ENCODE results near the gene FAM184A.
"Not testable (repeated sequence)": the region's sequence is repeated elsewhere in the genome, so short reads cannot be mapped to it uniquely, and the experiment has no call there.

Gene FAM184A

DNA sequence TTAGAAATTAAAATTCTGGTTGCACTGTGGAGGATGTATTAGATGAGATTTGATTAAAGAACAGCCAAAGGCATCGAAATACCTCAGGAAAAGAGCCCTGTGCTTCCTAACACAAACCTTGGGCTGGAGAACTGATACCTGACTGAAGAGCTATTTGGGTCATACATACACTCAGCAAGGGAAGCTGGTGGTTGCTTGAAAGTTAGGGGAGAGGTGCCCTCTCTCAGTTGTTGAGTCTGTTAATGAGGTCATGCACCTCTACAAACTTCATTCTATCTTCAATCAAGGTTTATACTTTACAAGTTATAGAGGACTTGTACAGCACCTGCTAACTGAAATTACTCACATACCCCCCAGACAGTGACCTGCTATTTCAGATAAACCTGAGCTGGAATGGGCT is 25.5 kb downstream of the FAM184A start:
- no peak for DNase-seq

DNA sequence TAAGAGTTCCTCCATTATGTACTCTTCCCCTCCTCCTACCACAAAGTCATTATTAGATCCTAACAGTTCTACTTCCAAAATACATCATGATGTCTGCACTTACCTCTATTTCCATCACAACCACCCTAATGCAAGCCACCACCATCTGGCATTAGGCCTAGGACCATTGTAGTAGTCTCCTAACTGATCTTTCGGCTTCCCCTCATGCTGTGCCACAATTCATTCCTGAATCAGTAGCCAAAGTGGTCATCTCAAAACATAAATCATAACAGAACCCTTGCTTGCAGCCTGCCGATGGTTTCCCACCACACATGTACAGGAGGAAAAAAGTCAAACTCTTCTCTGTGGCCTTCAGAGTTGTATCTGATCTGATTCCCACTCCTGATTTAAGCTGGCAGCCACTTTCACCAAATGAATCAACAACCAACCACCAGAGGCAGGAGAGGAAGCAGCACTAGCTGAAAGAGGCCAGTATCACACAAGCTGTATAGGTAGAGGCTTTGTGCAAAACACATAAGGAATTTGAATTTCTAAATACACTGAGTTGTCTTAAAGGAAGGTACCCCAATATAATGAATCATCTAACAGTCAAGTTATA is 26.1 kb downstream of the FAM184A start:
- no peak for DNase-seq

DNA sequence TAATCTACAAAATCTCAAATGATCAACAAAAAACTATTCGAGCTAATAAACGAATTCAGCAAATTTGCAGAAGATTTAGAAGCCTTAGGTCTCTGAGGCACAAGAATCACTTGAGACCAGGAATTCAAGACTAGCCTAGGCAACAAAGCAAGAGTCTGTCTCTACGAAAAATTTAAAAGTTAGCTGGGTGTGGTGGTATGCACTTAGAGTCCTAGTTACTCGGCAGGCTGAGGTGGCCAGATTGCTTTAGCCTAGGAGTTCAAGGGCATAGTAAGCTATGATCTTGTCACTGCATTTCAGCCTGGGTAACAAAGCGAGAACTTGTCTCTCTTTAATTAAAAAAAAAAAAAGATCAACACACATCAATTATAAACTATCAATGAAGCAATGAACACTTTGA is 34.2 kb downstream of the FAM184A start:
- no peak for DNase-seq

DNA sequence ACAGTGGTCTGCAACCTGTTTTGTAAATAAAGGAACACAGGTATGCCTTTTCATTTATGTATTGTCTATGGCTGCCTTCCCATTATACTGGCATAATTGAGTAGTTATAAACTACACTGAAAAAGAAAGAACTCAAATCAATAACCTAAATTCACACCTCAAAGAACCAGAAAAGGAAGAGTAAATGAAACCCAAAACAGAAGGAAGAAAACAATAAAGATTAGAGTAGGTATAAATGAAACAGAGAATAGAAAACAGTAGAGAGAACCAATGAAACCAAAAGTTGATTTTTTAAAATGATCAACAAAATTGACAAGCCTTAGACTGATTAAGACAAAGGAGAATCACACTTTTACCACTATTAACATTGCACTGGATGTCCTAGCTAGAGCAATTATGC is 34.7 kb downstream of the FAM184A start:
- DNase-seq, result no peak

DNA sequence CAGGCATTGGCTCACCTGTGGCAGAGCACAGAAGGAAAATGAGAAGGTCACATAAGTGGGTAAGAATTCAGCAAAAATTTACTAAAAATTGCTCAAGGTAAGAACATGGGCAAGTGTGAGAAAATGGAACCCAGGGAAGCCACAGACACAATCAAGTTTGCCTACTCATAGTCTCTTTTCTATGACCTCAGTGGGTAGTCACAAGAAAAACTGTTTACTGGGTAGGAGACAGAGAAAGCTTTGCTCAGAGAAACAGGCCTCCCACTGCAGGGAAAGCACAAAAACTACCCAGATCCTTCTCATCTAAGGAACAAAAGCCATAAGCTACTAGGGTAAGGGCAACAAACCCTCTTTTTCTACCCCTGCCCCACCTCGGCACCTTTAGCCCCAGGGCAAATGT is 35.2 kb downstream of the FAM184A start:
- no peak for DNase-seq

DNA sequence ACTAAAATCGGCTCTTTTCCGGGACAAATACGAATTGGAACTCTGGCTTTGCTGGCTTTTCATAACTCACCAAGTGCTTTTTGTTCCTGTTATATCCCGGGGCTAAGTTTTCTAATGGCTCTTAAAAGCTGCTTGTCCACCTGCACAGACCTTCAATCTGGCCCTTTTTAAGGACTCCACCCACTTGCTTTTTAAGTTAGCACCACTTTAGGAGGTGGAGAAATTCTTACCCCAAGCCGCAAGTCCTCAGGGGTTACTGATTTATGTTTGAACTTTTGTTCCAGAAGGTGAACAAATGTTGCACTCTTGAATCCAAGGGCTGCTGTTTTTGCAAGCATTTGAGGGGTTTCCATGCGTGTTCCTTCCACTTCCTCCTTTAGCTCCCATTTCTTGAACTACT is 37.8 kb downstream of the FAM184A start:
- DNase-seq, result no peak

DNA sequence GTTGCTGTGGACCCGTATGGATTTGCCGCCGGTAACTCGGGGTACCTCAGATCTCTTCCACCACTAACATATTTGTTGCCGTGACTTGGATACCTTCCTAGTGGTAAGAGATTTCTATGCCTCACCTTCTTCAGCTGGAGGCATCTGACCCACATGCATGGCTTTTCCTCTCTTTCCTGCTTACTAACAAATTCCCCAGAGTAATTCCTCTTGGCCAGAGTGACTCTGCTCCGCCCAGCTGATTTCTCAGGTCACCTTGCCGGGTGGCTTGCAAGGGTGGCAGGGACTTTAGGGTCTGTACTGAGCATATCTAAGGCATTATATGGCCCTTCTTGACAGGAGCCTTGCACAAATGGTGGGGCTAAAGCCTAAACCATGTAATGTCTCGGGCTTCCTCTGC is 38.2 kb downstream of the FAM184A start:
- no peak for DNase-seq

DNA sequence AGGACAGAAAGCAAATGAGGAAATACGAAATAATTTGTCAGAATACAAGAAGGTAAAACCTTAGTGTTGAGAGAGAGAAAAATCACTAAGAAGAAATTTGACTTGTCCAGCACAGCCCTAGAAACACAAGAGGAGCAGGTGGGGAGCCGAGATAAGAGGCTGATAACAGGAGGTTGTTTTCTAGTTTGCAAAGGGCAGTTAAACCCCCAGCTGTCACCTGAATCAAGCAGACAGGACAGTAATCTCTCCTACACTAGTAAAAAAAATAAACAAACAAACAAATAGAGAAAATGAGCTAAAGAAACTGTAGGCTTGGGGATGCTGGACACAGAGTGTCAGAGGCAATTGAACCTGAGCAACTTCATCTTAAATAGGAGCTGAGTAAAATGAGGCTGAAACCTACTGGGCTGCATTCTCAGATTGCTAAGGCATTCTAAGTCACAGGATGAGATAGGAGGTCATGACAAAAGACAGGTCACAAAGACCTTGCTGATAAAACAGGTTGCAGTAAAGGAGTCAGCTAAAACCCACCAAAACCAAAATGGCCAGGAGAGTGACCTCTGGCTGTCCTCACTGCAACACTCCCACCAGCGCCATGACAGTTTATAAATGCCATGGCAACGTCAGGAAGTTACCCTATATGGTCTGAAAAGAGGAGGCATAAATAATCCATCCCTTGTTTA is 40.4 kb downstream of the FAM184A start:
- no peak for DNase-seq

DNA sequence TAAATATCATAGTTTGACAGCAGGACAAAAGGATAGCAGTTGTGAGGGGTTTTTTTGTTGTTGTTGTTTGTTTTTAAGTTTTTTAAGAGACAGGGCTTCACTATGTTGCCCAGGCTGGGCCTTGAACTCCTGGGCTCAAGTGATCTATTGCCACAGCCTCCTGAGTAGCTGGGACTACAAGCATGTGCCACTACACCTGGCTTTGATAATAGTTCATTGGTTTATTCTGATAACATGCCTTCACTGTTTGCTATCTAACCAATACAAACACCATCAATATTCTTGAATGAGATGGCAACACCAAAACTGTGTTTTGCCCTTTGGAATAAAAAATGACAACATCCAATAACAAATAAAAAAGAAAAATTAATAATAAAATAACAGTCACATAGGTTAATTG is 41.2 kb downstream of the FAM184A start:
- no peak for DNase-seq

DNA sequence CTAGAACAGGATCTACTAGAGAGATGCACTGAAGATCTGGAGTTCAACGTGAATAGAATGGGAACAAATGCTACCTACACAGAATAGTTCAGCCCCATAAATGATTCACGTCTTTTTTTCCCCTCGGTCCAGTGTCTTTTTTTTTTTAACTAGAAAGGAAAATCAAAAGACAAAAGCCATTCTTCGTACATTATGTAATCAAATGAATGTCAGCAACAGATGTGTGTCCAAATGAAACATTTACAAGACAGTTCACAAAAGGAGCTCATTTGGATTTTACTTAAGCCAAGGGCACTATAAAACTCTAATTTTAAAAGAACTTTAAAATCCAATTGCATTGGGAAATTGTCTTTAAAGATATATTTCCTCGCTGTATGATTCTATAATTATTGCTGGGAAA is 42.4 kb downstream of the FAM184A start:
- DNase-seq, result no peak

DNA sequence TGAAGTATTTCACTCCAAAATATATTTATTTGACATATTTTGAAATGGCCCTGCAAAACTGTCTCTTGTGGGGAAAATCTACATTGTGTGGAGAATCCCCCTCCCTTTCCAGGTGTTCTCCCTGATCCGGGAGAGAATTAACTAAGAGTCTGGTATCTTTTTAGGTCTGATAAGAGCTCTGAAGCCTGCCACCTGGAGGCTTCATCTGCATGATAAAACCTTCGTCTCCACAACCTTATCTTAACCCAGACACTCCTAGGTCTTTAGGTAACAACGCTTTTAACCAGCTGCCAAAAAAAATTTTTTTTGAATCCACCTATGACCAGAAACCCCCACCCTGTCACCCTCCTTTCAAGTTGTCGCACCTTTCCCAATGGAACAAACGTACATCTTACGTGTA is 43.0 kb downstream of the FAM184A start:
- no peak for DNase-seq

DNA sequence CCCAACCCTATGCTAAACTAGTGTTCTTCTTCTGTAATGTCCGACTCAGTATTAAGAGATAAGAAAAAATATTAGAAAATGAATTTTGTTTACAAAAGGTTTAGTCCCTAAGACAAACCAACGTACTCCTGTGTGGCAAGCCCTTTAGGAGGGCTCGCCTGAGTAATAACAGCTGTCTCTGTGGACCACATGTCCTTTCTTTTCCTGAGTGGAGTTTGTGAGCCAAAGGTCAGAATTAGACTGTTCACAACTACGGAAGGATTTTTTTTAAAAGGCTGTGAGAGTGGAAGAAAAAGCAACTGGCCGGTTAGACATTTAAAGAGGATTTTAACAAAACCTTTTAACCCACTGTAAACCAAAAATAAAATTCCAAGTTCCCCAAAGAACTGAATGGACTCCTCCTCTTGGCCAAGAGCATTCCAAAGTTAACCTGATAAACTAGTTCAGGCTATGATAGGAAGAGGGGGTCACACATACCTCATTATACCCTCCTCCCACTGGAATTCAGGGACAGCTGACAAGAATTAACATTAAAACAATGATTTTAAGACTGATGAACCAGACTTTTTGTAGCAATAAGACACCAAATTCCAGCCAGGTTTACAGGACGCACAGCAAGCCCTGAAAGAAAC is 43.5 kb downstream of the FAM184A start:
- DNase-seq, result peak; percentile 9

DNA sequence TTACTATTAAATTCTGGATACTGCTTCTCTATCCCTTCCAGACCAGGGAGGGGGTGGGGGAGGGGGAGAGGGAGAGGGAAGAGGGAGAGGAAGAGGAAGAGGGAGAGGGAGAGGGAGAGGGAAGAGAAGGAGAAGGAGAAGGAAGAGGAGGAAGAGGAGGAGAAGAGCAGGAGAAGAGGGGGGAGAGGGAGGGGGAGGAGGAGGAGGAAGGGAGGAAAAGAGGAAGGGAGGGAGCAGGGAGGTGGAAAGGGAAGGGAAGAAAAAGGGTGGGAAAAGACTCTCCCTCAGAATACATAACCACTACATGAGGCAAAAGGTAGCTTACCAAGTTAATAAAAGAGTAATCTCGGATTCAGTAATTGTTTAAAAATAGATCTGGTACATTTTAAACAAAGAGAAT is 46.0 kb downstream of the FAM184A start:
- DNase-seq, result no peak

DNA sequence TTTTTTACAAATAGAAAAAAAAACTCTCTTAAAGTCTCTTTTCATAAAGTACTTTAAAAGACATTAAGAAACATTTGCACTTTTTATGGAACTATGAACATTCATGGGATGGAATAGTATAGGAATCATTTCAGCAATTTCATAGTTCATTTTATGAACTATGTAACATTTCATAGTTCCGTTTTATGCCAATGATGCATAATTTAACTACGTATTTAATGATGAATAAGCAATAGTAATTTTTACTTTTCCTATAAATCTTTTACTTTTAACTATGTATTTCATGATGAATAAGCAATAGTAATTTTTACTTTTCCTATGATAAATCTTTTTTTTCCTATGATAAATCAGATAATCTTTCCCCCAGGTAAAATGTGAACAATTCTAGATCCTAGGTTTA is 47.7 kb downstream of the FAM184A start:
- no peak for DNase-seq

DNA sequence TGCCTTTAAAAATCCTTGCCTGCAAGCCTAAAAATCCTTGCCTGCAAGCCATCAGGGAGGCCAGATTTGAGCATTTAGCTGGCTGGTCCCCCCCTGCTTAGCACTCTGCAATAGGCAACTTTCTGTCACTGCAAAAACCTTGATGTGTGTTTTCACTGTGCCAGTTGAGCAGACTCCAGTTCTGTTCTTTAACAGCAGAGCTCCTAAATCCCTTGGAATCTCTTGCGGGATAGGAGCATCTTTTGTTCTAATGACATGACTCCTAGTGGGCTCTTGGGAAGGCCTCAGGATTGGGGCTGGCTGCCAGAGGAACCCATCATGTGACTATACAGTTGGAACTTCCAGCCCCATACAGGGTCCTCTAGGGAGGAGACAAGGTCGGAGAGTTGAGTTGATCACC is 50.4 kb downstream of the FAM184A start:
- DNase-seq, result no peak

DNA sequence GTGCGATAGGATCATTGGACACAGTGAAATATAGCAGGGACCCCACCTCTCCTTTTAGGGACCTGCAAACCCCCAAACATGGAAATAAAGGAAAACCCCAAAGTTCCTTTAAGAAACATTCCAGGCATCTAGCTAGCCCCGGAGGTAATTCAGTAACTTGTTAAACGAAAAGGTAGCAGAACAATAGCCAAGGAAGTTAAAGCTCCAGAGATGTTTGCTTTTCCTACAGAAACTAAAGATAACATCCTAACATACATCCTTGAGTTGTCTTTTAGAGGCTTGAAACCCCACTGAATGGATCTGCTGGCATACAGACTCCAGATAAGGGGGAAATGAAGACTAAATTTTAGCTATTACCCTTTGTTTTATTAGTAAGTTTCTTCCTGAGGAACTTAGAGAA is 51.0 kb downstream of the FAM184A start:
- DNase-seq, result no peak

DNA sequence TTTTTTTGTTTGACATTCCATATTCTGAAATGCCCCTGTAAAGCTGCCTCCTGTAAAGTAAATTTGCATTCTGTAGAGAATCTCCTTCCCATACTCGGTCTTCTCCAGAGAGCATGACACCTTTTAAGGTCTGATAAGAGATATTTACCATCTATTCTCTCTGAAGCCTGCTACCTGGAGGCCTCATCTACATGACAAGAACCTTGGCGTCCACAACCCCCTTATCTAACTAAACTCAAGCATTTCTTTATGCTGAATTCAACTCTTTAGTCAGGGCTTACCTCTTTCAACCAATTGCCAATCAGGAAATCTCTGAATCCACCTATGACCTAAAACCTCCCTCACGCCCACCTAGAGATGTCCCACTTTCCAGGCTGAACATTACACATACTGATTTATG is 51.6 kb downstream of the FAM184A start:
- no peak for DNase-seq

DNA sequence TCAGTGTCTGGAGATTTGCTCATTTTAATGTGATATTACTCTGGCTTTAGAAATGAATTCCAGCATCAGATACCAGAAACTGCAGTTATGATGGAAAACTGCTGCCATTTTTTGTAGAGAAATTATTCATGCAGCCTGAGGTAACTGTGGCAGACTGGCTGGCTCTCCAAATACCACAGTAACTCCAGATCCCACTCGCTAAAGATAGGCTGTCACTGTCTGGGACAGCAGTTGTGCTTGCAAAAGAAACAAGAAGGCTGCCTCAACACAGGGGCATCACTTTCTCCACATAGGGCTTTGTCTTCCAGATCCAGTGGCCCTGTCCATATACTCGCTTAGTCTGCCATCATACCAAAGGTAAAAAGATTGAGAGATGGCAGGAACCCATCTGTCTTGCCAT is 52.7 kb downstream of the FAM184A start:
- DNase-seq, result no peak

DNA sequence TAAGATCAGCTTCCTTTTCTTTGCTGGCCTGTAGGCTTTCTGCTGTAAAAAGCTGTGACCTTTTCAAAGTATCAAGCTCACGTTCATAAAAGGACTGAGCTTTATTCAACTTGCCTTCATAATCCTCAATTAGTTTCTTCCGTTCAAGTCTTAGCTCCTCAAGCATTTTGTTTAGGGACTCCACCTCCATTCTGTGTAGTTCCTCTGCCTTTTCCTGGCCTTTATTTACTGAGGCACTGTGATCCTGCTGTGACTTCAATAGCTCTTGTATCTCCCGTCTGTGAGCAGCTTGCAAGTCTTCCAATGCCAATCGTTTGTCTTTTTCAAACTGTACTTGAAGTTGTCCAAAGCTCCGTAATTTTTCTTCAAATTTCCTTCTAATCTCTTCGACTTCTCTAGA is 54.4 kb downstream of the FAM184A start:
- DNase-seq, result no peak

DNA sequence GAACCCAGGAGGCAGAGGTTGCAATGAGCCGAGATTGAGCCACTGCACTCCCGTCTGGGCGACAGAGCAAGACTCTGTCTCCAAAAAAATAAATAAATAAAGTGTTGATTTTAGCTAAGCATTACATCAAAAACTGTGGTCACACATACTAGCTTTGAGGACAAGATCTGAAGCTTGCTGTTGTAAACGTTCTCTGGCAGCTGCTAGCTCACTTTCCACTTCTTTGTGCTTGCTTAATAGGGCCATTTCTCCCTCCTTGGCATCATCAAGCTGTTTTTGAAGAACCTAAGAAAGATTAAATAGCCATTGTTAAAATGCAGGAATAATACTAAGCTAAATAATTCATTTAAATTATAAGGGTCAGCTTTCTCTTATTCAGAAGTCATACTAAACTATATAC is 55.7 kb downstream of the FAM184A start:
- peak; percentile 18 for DNase-seq

DNA sequence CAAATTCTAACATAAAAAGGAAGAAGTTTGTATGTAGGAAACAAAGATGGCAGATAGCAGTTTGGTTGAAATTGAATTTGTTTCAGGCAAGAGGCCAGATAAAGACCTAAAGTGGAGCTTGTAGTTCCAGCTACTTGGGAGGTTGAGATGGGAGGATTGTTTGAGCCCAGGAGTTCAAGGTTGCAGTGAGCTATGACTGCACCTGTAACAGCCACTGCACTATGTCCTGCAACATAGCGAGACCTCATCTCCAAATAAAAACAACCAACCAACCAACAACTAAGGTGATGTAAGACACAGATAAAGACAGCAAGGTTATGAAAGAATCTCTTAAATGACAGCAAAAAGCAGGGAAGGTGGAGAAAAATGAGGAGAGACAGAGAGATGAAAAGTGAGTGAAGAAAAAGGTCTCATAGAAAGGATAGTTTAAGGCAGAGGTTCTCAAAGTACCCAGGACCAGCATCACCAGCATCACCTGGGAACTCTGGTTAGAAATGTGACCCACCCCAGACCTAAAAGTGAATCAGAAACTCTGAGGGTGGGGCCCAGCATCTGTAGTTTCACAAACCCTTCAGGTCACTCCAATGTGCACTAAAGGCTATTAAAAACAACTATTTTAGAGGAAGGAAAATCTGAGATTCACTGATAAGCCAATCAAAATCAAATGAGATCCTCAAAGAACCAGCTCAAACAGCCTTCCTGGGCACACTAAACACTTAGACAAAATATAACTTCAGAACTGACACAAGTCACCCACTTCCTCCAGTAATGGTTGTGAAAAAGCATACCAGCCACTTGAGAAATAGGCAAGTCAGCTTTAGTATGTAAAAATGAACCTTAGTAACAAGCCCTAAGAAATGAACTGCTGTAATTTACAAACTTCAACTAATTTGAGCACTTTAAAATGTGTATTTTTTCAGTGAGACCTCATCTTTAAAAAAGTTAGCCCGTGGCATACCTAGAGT is 57.6 kb downstream of the FAM184A start:
- DNase-seq, result no peak

DNA sequence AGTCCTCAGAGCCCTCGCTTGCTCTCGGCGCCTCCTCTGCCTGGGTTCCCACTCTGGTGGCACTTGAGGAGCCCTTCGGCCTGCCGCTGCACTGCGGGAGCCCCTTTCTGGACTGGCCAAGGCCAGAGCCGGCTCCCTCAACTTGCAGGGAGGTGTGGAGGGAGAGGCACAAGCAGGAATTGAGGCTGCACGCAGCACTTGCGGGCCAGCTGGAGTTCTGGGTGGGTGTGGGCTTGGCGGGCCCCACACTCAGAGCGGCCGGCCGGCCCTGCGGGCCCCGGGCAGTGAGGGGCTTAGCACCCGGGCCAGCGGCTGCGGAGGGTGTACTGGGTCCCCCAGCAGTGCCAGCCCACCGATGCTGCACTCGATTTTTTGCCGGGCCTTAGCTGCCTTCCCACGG is 63.3 kb downstream of the FAM184A start:
- not testable (repeated sequence) for DNase-seq

DNA sequence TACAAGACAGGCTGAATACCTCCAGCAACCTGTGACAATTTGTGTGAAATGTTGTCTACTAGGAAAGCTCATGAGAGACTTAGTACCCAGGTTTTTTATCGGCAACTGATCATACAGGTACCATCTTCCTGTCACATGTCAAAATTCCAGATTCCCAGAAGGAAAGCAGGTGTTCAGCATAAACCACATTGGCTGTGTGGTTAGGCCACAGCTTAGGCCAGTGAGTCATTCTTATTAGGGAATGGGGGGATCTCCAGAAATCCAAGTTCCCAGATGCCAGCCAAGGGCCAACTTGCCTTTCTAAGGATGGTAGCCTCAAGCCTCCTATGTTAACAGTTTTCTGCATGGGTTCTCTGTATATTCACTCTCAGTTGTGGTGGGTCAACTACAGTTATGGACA is 65.9 kb downstream of the FAM184A start:
- DNase-seq, result no peak

DNA sequence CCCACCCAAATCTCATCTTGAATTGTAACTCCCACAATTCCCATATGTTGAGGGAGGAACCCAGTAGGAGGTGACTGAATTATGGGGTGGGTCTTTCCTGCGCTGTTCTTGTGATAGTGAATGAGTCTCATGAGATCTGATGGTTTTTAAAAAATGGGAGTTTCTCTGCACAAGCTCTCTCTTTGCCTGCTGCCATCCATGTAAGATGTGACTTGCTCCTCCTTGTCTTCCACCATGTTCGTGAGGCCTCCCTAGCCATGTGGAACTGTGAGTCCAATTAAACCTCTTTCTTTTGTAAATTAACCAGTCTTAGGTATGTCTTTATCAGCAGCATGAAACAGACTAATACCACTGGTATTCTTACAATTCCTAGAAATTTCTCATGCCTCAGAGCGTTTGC is 69.2 kb downstream of the FAM184A start:
- not testable (repeated sequence) for DNase-seq

Data from midbrain (tissue), 1 donor.